HG03565 (cell line): Measurements from ENCODE around the gene LCE2C.
"Not testable (repeated sequence)": the region's sequence is repeated elsewhere in the genome, so short reads cannot be mapped to it uniquely, and the experiment has no call there.

Source experiments
- ATAC-seq: cut with Tn5 transposase; IDR thresholded peaks from one replicate; pipeline ENCODE4 v1.9.1; 2021; ENCODE audit warnings: mild to moderate bottlenecking, moderate library complexity; ENCODE audit not compliant: unreplicated experiment

LCE2C gene

GRCh38 chr1:152674983-152675382 is at the start of gene LCE2C:
TSS of gene LCE2C (plus strand) at chr1:152675279. CDS start at chr1:152676016, 737 bp downstream.
- not testable (repeated sequence) for ATAC-seq

- ATAC-seq = no peak
Measured at GRCh38 chr1:152626744-152627143, 48.3 kb upstream of the LCE2C start.

- no peak for ATAC-seq
Measured at GRCh38 chr1:152630596-152630995, 44.5 kb upstream of the LCE2C start.

GRCh38 chr1:152640351-152640750 is 34.7 kb upstream of the LCE2C start:
- ATAC-seq = no peak

GRCh38 chr1:152643945-152644344 is 31.1 kb upstream of the LCE2C start:
- ATAC-seq = no peak

GRCh38 chr1:152645146-152645545 is 29.9 kb upstream of the LCE2C start:
- no peak for ATAC-seq

GRCh38 chr1:152646656-152647055 is 28.4 kb upstream of the LCE2C start:
- no peak for ATAC-seq

- no peak for ATAC-seq
Measured at GRCh38 chr1:152654110-152654509, 21.0 kb upstream of the LCE2C start.

- no peak for ATAC-seq
Measured at GRCh38 chr1:152656459-152656858, 18.6 kb upstream of the LCE2C start.

- no peak for ATAC-seq
Measured at GRCh38 chr1:152657677-152658076, 17.4 kb upstream of the LCE2C start.

GRCh38 chr1:152658649-152659048 is 16.4 kb upstream of the LCE2C start:
- ATAC-seq = no peak

- ATAC-seq = no peak
Measured at GRCh38 chr1:152663098-152663497, 12.0 kb upstream of the LCE2C start, which contains the start of gene LCE2D. TSS of gene LCE2D (plus strand) at chr1:152663380. CDS start at chr1:152664106, 726 bp downstream.

- not testable (repeated sequence) for ATAC-seq
Measured at GRCh38 chr1:152666171-152666570, 8.9 kb upstream of the LCE2C start.

- no peak for ATAC-seq
Measured at GRCh38 chr1:152667648-152668047, 7.4 kb upstream of the LCE2C start.

- no peak for ATAC-seq
Measured at GRCh38 chr1:152673016-152673415, 2.1 kb upstream of the LCE2C start.

GRCh38 chr1:152679459-152679858 is 4.4 kb downstream of the LCE2C start:
- no peak for ATAC-seq

- no peak for ATAC-seq
Measured at GRCh38 chr1:152681616-152682015, 6.5 kb downstream of the LCE2C start.

GRCh38 chr1:152683846-152684245 is 8.8 kb downstream of the LCE2C start:
- no peak for ATAC-seq

GRCh38 chr1:152685823-152686222 is 10.7 kb downstream of the LCE2C start, which contains the start of gene LCE2B:
TSS of gene LCE2B (plus strand) at chr1:152686123. CDS start at chr1:152686844, 721 bp downstream.
- ATAC-seq = not testable (repeated sequence)

GRCh38 chr1:152697701-152698600 is 22.9 kb downstream of the LCE2C start, which contains the start of gene LCE2A:
TSS of gene LCE2A (plus strand) at chr1:152698345. CDS start at chr1:152698902, 557 bp downstream.
- no peak for ATAC-seq

GRCh38 chr1:152699746-152700145 is 24.7 kb downstream of the LCE2C start:
- ATAC-seq = no peak

- ATAC-seq = no peak
Measured at GRCh38 chr1:152707860-152708259, 32.8 kb downstream of the LCE2C start, which contains the start of gene LCE4A. TSS of gene LCE4A (plus strand) at chr1:152708160. CDS start at chr1:152709076, 916 bp downstream.
